ENCODE measurements around the gene CCDC150.
"Not testable (repeated sequence)": the region's sequence is repeated elsewhere in the genome, so short reads cannot be mapped to it uniquely, and the experiment has no call there.

The CCDC150 gene

DNA sequence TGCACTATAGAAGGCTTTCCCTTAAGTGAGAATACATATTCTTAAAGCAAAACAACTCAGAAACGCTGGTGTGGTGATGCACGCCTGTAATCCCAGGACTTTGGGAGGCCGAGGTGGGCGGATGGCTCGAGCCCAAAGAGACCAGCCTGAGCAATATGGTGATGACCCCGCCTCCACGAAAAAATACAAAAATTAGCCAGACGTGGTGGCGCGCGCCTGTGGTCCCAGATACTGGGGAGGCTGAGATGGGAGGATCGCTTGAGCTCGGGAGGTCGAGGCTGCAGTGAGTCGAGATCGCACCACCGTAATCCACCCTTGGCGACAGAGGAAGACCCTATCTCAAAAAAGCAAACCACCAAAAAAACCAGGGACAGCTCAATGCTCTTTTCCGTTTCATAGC, 750 bp upstream of the CCDC150 start:
- DNase-seq = no peak

DNA sequence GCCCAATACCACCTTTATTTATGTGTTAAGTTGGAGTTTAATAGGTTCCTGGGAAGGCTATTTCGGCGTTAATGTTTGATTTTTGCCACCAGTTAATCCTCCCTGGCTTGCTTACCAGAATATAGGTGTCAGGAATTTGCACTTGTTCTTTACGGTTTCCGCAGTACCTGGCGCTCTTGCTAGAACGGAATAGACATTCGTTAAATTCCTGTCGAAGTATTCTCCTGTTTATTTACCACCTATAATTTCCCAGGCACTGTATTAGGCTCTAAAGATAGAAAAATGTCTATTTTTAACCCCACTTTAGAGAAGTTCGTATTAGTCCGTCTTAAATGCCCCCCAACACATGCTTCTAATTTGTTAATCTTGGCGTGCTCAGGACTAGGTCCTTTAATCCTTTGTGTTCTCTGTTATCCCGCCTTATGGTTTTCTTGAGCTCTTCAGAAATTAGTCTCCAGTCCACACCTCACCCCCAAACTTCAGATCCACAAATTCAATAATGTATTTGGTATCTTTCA, 575 bp downstream of the CCDC150 start:
- DNase-seq = no peak

DNA sequence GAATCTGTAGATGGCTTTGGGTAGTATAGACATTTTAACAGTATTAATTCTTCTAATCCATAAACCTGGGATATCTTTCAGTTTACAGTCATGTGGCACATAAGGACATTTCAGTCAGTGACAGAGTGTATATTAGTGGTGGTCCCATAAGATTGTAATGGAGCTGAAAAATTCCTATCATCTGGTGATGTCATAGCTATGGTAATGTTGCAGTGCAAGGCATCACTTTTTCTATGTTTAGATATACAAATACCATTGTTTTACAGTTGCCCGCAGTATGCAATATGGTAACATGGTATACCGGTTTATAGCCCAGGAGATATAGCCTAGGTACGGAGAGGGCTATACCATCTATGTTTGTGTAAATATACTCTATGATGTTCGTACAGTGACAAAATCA, 9.7 kb downstream of the CCDC150 start:
- DNase-seq = no peak

DNA sequence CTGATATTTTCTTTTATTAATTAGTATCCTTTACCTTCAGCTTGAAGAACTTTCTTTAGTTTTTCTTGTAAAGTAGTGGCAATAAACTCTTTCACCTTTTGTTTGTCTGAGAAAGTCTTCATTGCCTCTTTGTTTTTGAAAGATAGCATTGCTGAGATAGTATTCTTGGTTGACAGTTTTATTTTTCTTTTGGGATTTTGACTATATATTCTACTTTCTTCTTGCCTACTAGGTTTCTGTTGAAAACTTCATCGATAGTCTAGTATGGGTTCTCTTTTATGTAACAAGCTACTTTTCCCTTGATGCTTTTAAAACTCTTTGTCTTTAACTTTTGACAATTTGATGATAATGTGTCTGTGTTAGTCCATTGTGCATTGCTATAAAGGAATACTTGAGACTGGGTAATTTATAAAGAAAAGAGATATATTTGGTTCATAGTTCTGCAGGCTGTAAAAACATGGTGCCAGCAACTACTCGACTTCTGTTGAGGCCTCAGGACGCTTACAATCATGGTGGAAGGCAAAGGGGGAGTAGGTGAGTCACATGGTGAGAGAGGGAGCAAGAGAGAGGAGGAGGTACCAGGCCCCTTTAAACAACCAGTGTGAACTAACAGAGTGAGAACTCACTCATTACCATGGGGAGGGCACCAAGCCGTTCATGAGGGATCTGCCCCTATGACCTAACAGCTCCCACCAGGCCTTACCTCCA, 12.0 kb downstream of the CCDC150 start:
- DNase-seq = no peak

DNA sequence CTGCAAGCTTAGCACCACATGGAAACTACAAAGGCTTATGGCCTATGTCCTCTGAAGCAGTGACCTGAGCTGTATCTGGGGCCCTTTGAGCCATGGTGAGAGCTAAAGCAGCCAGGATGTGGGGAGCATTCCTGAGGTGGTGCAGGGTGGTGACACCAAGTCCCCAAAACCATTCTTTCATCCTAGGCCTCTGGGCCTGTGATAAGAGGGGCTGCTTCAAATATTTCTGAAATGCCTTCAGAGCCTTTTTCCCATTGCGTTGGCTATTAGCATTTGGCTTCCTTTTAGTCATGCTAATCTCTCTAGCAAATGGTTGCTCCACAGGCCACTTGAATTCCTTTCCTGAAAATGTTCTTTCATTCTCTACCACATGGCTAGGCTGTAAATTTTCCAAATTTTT, 13.4 kb downstream of the CCDC150 start:
- DNase-seq = no peak

DNA sequence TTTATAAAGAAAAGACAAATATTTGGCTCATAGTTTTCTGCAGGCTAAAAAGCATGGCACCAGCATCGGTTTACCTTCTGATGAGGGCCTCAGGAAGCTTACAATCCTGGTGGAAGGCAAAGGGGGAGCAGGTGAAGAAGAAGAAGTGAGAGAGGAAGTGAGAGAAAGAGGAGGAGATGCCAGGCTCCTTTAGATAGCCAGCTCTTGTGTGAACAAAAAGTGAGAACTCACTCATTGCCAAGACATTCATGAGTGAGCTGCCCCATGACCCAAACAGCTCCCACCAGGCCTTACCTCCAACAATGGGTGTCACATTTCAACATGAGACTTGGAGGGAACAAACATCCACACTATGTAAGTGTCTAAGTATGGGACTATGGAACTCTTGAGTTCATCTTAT, 14.3 kb downstream of the CCDC150 start:
- DNase-seq = no peak

DNA sequence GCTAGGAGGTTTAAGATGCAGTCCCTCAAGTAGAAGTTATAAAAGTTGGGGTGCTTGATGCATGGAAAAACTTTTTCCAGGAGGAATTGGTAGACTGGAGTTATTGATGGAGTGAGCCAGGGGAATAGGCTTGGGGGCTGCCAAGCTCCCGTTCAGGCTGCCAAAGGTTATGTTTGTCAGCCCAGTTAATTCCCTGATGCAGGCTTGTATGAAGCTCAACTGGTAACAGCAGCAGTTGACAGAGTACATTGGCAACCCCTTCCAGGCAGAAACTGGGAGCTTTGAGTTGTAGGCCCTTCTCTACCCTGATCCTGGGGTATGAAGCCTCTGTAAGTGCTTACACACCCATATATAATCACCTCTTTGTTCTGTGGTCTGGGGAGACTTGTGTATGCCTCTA, 16.2 kb downstream of the CCDC150 start:
- no peak for DNase-seq

DNA sequence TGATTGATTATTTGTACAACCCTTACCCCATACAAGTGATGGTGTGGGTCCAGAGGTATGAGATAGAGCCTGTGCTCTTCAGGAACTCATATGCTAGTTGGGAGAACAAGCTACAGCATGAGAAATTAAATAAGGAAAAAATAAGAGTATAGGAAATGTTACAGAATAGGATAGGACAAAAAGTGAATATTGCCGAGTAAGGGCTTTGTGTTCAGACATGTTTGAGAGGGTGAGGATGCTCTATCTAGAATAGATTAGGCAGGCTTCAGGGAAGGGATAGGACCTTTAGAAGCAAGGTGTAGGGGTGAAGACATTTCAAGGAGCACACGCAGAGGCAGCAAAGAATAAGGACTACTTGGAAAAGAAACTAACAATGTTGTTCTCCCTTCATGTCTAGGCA, 17.8 kb downstream of the CCDC150 start:
- DNase-seq = no peak

DNA sequence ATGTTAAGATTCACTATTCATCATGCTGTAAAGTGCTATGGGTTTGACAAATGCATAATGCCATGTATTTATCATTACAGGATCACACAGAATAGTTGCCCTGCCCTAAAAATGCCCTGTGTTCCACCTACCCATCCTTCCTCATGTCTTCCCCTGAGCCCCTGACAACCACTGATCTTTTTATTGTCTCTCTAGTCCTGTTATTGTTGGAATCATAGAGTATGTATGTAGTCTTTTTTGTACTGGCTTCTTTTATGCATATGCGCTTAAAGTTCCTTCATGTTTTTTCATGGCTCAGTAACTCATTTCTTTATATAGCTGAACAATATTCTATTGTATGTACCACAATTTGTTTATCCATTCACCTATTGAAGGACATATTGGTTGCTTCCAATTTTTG, 20.3 kb downstream of the CCDC150 start:
- DNase-seq = no peak

DNA sequence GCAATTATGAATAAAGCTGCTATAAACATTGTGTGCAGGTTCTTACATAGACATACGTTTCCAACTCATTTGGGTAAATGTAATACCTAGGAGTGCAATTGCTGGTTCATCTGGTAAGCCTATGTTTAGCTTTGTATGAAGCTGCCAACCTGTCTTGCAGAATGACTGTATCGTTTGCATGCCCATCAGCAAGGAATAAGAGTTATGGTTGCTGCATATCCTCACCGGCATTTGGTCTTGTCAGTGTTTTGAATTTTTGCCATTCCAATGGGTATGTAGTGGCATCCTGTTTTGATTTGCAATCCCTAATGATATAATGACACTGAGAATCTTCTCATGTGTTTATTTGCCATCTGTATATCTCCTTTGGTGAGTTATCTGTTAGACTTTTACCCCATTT, 20.7 kb downstream of the CCDC150 start:
- no peak for DNase-seq

DNA sequence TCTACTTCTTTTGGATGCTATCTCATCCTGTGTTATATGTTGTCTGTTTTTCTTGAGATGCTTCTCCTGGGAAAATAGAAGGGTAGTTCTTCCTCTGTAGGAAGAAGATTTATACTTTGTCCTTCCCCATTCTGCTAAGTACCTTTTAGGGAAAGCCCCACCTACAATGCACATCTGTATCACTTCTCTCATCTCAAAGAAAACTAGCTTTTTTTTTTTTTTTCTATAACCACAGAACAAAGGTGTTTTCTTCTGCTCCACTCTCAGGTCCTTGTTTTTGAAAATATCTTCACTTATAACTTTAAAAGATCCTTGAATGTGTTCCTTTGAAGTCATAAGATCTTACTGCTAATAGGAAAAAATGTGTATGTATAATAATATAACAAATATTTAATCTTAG, 30.8 kb downstream of the CCDC150 start:
- no peak for DNase-seq

DNA sequence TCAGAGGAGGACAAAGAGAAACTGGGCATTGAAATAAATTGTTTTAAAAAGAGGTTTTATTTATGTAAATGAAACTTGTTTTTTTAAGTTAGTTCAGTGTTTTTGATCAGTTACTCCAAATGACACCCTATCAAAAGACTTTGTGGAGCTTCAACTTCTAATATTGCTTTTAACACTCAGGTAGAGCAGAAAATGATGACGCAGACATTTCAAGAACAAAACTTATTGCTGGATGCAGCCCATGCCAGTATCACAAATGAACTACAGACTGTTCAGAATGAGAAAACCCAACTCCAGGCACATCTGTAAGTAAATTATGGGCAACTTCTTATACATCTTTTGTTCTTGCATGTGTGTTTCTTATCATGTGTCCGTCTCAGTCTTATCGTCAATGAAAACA, 36.4 kb downstream of the CCDC150 start:
- no peak for DNase-seq

DNA sequence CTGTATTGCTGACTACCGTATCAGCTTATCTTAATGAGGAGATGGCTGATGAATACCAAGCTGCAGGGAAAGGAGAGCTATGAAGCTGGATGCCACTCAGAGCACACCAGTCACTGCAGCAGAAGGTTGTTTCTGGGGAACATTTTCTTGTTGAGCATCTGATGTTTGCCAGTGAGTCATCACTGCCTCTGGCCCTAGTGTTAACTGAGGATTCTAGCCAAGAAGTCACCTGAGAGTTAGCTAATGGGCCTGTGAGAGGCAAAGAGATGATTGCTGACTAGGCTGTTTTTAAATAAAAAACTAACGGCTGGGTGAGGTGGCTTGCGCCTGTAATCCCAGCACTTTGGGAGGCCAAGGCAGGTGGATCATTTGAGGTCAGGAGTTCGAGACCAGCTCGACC, 37.9 kb downstream of the CCDC150 start:
- no peak for DNase-seq

DNA sequence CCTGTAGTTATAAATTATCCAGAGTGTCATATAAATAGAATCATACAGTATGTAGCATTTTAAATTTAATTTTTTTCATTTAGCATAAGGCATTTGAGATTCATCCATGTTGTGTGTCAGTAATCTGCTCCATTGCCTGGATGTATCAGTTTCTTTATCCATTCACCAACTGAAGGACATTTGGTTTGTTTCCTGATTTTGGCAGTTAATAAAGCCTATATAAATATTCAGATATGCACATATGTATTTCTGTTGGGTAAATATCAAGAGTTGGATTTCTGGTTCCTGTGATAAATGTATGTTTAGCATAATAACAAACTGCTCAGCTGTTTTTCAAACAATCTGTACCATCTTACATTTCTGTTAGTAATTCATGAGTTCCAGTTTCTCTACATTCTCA, 39.9 kb downstream of the CCDC150 start:
- no peak for DNase-seq

DNA sequence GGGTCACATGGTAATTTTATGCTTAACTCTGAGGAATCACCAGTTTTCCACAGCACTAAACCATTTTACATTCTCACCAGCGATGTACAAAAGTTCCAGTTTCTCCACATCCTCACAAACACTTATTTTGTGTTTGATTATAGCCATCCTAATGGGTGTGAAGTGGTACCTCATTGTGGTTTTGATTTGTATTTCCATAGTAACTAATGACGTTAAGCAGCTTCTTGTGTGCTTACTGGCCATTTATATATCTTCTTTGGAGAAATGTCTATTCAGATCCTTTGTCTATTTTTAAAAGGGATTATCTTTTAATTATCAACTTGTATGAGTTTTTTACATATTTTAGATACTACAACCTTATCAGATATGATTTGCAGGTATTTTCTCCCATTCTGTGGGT, 42.0 kb downstream of the CCDC150 start:
- DNase-seq = no peak

DNA sequence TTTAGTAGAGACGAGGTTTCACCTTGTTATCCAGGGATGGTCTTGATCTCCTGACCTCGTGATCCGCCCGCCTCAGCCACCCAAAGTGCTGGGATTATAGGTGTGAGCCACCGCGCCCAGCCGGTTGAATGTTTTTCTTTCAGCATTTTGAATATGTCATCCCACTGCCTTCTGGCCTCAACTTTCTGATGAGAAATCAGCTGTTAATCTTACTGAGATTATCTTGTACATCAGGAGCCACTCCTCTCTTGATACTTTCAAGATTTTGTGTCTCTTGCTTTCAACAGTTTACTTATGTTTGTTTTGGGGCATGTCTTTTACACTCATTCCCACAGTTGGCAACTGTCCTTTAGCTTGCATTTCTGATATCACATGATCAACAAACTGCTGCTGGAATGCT, 46.3 kb downstream of the CCDC150 start:
- DNase-seq = no peak

DNA sequence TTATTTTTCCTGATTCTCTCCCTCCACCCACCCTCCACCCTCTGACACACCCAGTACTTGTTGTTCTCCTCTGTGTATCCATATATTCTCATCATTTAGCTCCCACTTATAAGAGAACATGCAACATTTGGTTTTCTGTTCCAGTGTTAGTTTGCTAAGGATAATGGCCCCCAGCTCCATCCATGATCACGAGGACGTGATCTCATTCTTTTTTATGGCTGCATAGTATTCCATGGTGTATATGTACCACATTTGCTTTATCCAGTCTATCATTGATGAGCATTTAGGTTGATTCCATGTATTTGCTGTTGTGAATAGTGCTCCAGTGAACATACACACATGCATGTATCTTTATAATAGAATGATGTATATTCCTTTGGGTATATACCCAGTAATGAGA, 47.2 kb downstream of the CCDC150 start:
- DNase-seq = not testable (repeated sequence)

DNA sequence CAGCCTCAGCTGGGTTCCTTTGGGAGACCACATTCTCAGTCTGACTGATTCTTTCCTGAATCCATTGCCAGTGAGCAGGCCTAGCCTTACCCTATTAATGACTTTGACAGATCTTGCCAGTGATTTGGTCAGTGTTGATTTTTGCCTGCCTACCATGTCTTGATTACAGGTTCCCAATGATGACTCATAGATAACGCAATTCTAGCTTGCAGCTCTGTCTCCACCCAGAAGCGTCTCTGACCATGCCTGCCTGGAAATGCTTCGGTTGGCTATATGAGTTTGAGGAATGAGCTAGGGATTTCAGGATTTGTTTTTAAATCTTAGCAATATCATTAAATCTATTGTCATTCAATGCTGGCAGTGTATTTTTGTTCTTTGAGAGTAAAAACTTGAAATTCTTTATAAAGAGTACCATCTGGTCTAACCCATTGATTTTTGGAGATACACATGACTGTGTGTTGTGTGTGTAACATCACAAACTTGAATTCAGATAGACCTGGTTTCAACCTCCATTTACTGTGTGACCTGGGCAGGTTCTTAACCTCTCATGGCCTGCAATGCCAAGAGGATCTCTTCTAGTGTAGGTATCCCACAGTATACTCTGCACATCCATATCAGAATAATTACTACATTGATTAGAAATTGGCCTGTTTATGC, 57.0 kb downstream of the CCDC150 start:
- DNase-seq = no peak

DNA sequence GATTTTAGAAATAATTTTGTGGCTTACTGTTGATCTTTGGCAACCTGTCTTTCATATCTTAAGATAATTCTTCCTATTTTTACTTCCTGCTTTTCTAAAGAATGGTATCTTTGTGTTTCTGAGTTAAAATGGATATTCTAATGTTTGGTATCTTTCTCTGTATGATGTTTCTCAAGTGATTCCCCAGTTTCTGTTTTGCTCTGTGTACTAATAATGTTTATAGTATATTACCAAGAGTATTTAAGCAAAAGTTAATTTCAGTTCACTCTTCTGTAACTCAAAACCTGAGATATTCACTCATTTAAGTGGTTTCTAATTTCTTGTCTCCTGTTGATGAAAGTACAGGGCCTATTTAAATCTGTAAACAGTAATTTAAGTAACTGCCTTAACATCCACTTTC, 58.3 kb downstream of the CCDC150 start:
- no peak for DNase-seq

DNA sequence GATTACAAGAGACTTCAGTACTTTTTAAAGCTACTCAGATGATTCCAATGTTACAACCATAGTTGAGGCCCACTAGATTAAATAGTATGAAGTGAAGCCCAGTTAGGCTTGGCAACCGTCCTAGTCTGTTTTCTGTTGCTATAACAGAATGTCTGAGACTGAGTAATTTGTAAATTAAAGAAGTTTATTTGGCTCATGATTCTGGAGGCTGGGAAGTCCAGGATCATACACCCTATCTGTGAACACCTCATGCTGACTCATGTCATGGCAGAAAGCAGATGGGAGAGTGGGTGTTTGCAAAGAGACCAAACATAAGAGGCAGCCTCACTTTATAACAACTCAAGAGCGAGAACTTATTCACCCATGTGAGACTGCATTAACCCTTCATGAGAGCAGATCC, 63.1 kb downstream of the CCDC150 start:
- DNase-seq = no peak

DNA sequence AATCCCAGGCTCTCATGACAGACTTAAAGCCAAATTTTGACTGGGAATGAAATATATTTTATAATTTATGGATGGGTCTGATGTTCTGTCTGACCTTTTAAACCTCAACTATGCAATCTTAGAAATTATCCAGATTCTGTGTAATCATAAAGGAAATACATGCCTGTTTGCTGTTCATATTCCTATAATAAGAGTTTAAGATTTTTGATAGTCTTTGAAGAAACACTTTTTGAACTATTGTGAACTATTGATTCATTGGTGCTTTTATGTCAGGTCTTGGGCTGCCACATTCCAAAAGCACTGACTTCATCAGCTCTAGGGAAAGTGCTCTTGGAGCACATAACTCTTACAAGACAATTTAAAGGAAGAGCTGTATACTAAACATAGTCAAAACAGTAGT, 64.2 kb downstream of the CCDC150 start:
- DNase-seq = no peak

DNA sequence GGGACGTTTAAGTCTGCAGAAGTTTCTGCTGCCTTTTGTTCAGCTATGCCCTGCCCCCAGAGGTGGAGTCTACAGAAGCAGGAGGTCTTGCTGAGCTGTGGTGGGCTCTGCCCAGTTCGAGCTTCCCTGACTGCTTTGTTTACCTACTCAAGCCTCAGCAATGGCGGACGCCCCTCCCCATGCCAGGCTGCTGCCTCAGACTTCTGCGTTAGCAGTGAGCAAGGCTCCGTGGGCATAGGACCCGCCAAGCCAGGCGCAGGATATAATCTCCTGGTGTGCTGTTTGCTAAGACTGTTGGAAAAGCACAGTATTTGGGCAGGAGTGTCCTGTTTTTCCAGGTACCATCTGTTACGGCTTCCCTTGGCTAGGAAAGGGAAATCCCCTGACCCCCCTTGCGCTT, 70.5 kb downstream of the CCDC150 start:
- DNase-seq = not testable (repeated sequence)

DNA sequence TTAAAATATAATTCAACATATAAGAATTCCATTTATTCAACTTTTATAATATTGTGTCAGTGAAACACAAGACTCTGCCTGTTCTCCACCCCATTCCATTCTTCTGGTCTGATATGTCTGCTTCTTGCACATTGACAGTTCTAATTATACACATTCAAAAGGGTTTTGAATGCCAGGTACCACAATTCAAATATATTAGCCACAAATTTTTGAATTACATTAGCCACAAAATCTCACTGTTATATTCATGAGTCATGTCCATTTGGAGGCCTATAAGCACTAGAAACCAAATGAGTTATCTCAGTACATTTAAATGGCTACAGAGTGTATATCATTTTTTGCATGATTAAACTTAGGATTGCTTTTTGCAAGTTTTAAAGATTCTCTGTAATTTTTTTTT, 72.1 kb downstream of the CCDC150 start:
- no peak for DNase-seq

DNA sequence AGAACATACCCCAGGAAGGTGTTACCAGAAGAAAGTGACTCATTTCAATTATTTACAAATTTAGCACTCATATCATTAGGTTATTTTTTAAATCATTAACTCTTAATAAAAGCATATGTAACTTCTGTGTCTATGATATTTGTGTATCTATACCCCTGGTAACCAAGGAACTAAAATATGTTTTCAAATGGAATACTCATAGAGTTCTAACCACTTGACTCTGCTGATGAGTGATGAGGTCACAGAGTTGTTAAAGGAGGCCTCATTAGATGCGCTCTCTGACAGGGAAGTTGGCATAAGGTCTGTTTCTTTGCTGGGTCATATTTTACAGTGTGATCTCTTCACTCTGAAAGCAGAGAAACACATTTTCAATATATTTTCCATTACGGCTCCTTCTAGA, 73.4 kb downstream of the CCDC150 start:
- DNase-seq = no peak
